OCI-LY7 (cell line): ENCODE results near the gene TRIM29.

ENCODE experiments used
- EZH2phosphoT487 ChIP-seq: fragments of 200-600 bp; sonication (generic); IDR thresholded peaks from 2 replicates; pipeline ENCODE4 v1.6.1; 2018; ENCODE audit warnings: low read depth, borderline replicate concordance, mild to moderate bottlenecking, mixed run types, antibody characterized with exemption, low read length, moderate library complexity, mixed read lengths
- TF ChIP-seq, protein P1 (sequence below): fragments of 200-600 bp; sonication (generic); conservative IDR thresholded peaks from 2 replicates; pipeline ENCODE4 v1.5.1; 2014; ENCODE audit warnings: mild to moderate bottlenecking, antibody characterized with exemption, low read length, moderate library complexity, mixed read lengths

DNA sequence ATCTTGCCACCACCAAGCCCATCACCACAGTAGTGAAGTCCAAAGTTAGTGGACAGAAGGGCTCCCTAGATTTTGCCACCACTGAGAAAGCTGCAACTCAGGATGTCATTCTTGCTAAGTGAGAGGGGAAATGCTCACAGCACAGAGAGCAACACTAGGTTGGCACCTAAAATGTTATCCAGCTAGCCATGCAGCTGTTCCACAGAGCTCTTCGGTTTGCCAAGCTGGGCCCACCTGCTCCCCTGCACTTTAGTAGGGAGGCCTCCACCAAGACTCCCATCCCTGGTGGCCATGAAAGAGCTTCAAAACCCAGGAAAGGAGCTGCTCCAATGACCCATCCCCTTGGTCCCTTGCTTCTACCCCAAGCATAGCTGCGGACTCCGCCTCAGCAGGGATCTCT is 63.8 kb downstream of the TRIM29 start:
- TF ChIP-seq, protein P1, sequence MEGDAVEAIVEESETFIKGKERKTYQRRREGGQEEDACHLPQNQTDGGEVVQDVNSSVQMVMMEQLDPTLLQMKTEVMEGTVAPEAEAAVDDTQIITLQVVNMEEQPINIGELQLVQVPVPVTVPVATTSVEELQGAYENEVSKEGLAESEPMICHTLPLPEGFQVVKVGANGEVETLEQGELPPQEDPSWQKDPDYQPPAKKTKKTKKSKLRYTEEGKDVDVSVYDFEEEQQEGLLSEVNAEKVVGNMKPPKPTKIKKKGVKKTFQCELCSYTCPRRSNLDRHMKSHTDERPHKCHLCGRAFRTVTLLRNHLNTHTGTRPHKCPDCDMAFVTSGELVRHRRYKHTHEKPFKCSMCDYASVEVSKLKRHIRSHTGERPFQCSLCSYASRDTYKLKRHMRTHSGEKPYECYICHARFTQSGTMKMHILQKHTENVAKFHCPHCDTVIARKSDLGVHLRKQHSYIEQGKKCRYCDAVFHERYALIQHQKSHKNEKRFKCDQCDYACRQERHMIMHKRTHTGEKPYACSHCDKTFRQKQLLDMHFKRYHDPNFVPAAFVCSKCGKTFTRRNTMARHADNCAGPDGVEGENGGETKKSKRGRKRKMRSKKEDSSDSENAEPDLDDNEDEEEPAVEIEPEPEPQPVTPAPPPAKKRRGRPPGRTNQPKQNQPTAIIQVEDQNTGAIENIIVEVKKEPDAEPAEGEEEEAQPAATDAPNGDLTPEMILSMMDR: no peak
- TF ChIP-seq EZH2phosphoT487: no peak
